Omental fat pad (tissue), 4 donors: ENCODE data around the gene CLDN3. TPM values are rescaled to one million over a fixed set of nuclear protein-coding genes. Genes with fewer than 3 reads are reported as not detected.
"Not testable (repeated sequence)": the region's sequence is repeated elsewhere in the genome, so short reads cannot be mapped to it uniquely, and the experiment has no call there.

Experiments
- ATAC-seq: fragments of 150-250 bp; one replicate; pipeline ENCODE4 v1.9.1; 2016; ENCODE audit warnings: mild to moderate bottlenecking, moderate library complexity; ENCODE audit not compliant: low FRiP score
- DNase-seq: peaks from one replicate; pipeline ENCODE4 v3.0.0-alpha.2; 2019; ENCODE audit warnings: low spot score
- CTCF ChIP-seq, 3 donors: fragments of 450-650 bp; IDR thresholded peaks; one replicate each; pipeline ENCODE4 v1.5.1; 2016 to 2017; ENCODE audit warnings: antibody characterized with exemption in 3 of 3, mild to moderate bottlenecking in 3 of 3, moderate library complexity in 2 of 3
- small RNA-seq: library from RNA; depleted of rRNA; stranded (forward); fragments of <200 nt; gene quantifications from one replicate; pipeline ENCODE3, GENCODE V24; 2016
- total RNA-seq, 4 donors: library from RNA; depleted of rRNA; stranded (reverse); fragments of >200 nt; gene quantifications; one replicate each; pipeline ENCODE4 v1.1.0, GENCODE V29; 2016

CLDN3 gene
- total RNA-seq, 4 donors from 2014 or later = 0.28 TPM; not detected in 3

GRCh38 chr7:73721377-73721817 lies 48.7 kb downstream of the CLDN3 start:
- ATAC-seq = no peak
- DNase-seq = no peak
- no peak for TF ChIP-seq CTCF (IDR thresholded peaks at IDR 0.05)

GRCh38 chr7:73720443-73720842 lies 49.6 kb downstream of the CLDN3 start:
- ATAC-seq, DNase-seq: not testable (repeated sequence)

GRCh38 chr7:73719806-73720169 lies 50.3 kb downstream of the CLDN3 start:
- ATAC-seq (peak; percentile 11), DNase-seq (no peak)
- TF ChIP-seq CTCF (IDR thresholded peaks at IDR 0.05) = no peak

Small RNA genes lying within 50 kb of the gene (small RNA-seq; reads per million reads assigned to genes)
- gene RN7SL265P = not detected

Other genes with a start within 250 kb of the CLDN3 start
- gene BAZ1B, start 248.0 kb downstream of the CLDN3 start, total RNA-seq = 10 to 100 TPM; 42.9 to 61.4 (median 54.9) TPM
- gene BCL7B, start 212.6 kb downstream of the CLDN3 start, total RNA-seq = 10 to 100 TPM; 51.9 to 91.9 (median 78.3) TPM
- 10 to 100 TPM; 29.5 to 51.6 (median 40.1) TPM for gene TBL2, start 191.7 kb downstream of the CLDN3 start, total RNA-seq
- gene MLXIPL, start 145.7 kb downstream of the CLDN3 start, total RNA-seq = 100 to 1,000 TPM in 1 of 4 donors, 10 to 100 TPM in 3; 37.3 to 217 (median 54.5) TPM
- 1 to 10 TPM in 2 of 4 donors, under 1 TPM in 1, not detected in 1; 0.28 to 1.5 (median 1.1) TPM for gene VPS37D, start 102.4 kb downstream of the CLDN3 start, total RNA-seq
- gene DNAJC30, start 86.8 kb downstream of the CLDN3 start, total RNA-seq = 1 to 10 TPM; 4.0 to 5.3 (median 4.7) TPM
- gene BUD23, start 86.7 kb downstream of the CLDN3 start, total RNA-seq = 10 to 100 TPM; 28.8 to 52.2 (median 45.0) TPM
- gene STX1A, start 50.6 kb downstream of the CLDN3 start, total RNA-seq = 10 to 100 TPM in 1 of 4 donors, 1 to 10 TPM in 3; 3.6 to 10.4 (median 4.8) TPM
- gene ABHD11, start 31.5 kb downstream of the CLDN3 start, total RNA-seq = 10 to 100 TPM in 2 of 4 donors, 1 to 10 TPM in 2; 6.6 to 13.9 (median 9.4) TPM
- under 1 TPM in 3 of 4 donors, not detected in 1; 0.19 to 0.65 (median 0.60) TPM for gene CLDN4, start 60.7 kb upstream of the CLDN3 start, total RNA-seq
- 1 to 10 TPM in 3 of 4 donors, not detected in 1; 2.5 to 5.7 (median 3.4) TPM for gene METTL27, start 72.2 kb upstream of the CLDN3 start, total RNA-seq
- gene TMEM270, start 90.9 kb upstream of the CLDN3 start, total RNA-seq = not detected